WTC11 (cell line): Measurements from ENCODE around the gene AMD1. TPM values are rescaled to one million over a fixed set of nuclear protein-coding genes. Genes with fewer than 3 reads are reported as not detected.

Experiments used
- ATAC-seq: fragments of 200-7000 bp; cut with Tn5 transposase; 2 replicates; pipeline ENCODE4 v1.10.0; 2021; ENCODE audit warnings: mild to moderate bottlenecking, moderate library complexity
- CTCF ChIA-PET: fragments of 300-600 bp; sonication (Branson Sonifier 250); formaldehyde crosslinking; loops from one replicate; lab custom pipeline; 2021; ENCODE audit warnings: antibody characterized with exemption; lab: Charles Lee
- POLR2A ChIA-PET: fragments of 350-600 bp; sonication (Branson Sonifier 250); formaldehyde crosslinking; loops from one replicate; lab custom pipeline; 2021; ENCODE audit warnings: antibody characterized with exemption; lab: Charles Lee
- DNase-seq: peaks from one replicate; pipeline ENCODE4 v3.0.0; 2021; ENCODE audit warnings: low spot score
- H3K27ac Mint-ChIP-seq: 2 replicates; pipeline ENCODE4 v1.8.0; 2021; ENCODE audit warnings: mixed read lengths
- H3K27me3 Mint-ChIP-seq: 2 replicates; pipeline ENCODE4 v1.8.0; 2021; ENCODE audit warnings: low read depth, mild to moderate bottlenecking, moderate library complexity, mixed read lengths
- H3K36me3 Mint-ChIP-seq: 2 replicates; pipeline ENCODE4 v1.8.0; 2021; ENCODE audit warnings: mixed read lengths
- H3K4me1 Mint-ChIP-seq: 2 replicates; pipeline ENCODE4 v1.8.0; 2022; ENCODE audit warnings: mixed read lengths
- H3K4me3 Mint-ChIP-seq: 2 replicates; pipeline ENCODE4 v1.8.0; 2021; ENCODE audit warnings: mild to moderate bottlenecking, moderate library complexity, mixed read lengths
- H3K9me3 Mint-ChIP-seq: 2 replicates; pipeline ENCODE4 v1.8.0; 2021; ENCODE audit warnings: mixed read lengths
- ELF4 ChIP-seq: sonication (generic); formaldehyde crosslinking; IDR thresholded peaks from 2 replicates; pipeline ENCODE4 v1.8.1; 2022; ENCODE audit warnings: low read depth, mild to moderate bottlenecking, moderate library complexity, missing genetic modification reagents
- GTF2I ChIP-seq: fragments of 250-450 bp; sonication (Bioruptor Pico); conservative IDR thresholded peaks from 2 replicates; pipeline ENCODE4 v1.4.0; 2021; ENCODE audit warnings: mild to moderate bottlenecking
- JAZF1 ChIP-seq: fragments of 250-450 bp; sonication (Bioruptor Pico); IDR thresholded peaks from 2 replicates; pipeline ENCODE4 v1.9.0; 2021; ENCODE audit warnings: moderate library complexity, mild to moderate bottlenecking, inconsistent platforms
- JUN ChIP-seq: sonication (generic); formaldehyde crosslinking; IDR thresholded peaks from 2 replicates; pipeline ENCODE4 v1.8.0; 2023; ENCODE audit warnings: mild to moderate bottlenecking, missing genetic modification reagents
- NFYB ChIP-seq: sonication (generic); formaldehyde crosslinking; conservative IDR thresholded peaks from 2 replicates; pipeline ENCODE4 v1.8.0; 2022; ENCODE audit warnings: low read depth, missing genetic modification reagents
- PRRX2 ChIP-seq: fragments of 250-450 bp; sonication (Bioruptor Pico); IDR thresholded peaks from 2 replicates; pipeline ENCODE4 v1.8.0; 2021; ENCODE audit warnings: mild to moderate bottlenecking
- STAT6 ChIP-seq: sonication (generic); formaldehyde crosslinking; conservative IDR thresholded peaks from 2 replicates; pipeline ENCODE4 v1.8.1; 2023; ENCODE audit warnings: mild to moderate bottlenecking, low read depth, missing genetic modification reagents, moderate library complexity
- ZNF219 ChIP-seq: sonication (generic); formaldehyde crosslinking; IDR thresholded peaks from 2 replicates; pipeline ENCODE4 v1.8.0; 2023; ENCODE audit warnings: missing genetic modification reagents, mild to moderate bottlenecking, borderline replicate concordance
- ZNF263 ChIP-seq: sonication (generic); formaldehyde crosslinking; IDR thresholded peaks from 2 replicates; pipeline ENCODE4 v1.8.1; 2022; ENCODE audit warnings: low read depth, mild to moderate bottlenecking, moderate library complexity, missing genetic modification reagents
- ZNF281 ChIP-seq: sonication (generic); formaldehyde crosslinking; IDR thresholded peaks from 2 replicates; pipeline ENCODE4 v1.8.0; 2023; ENCODE audit warnings: mild to moderate bottlenecking, missing genetic modification reagents
- ZNF317 ChIP-seq: sonication (generic); formaldehyde crosslinking; IDR thresholded peaks from 2 replicates; pipeline ENCODE4 v1.8.1; 2023; ENCODE audit warnings: low read depth, mild to moderate bottlenecking, moderate library complexity, missing genetic modification reagents, borderline replicate concordance
- ZNF396 ChIP-seq: fragments of 250-450 bp; sonication (Bioruptor Pico); IDR thresholded peaks from 2 replicates; pipeline ENCODE4 v1.8.0; 2021; ENCODE audit warnings: mild to moderate bottlenecking, moderate library complexity, borderline replicate concordance
- ZNF416 ChIP-seq: fragments of 250-450 bp; sonication (Bioruptor Pico); IDR thresholded peaks from 2 replicates; pipeline ENCODE4 v1.9.0; 2021; ENCODE audit warnings: mild to moderate bottlenecking, inconsistent platforms
- total RNA-seq: library from RNA; stranded (reverse); gene quantifications from 3 replicates; pipeline ENCODE4 v1.2.3, GENCODE V29; 2021
- TF ChIP-seq, protein P1 (sequence below): fragments of 250-450 bp; sonication (Bioruptor Pico); IDR thresholded peaks from 2 replicates; pipeline ENCODE4 v1.9.0; 2021; ENCODE audit warnings: mild to moderate bottlenecking
- TF ChIP-seq, protein P2 (sequence below): sonication (generic); formaldehyde crosslinking; IDR thresholded peaks from 2 replicates; pipeline ENCODE4 v1.8.1; 2022; ENCODE audit warnings: mild to moderate bottlenecking, missing genetic modification reagents, moderate library complexity, borderline replicate concordance
- TF ChIP-seq, protein P3 (sequence below): fragments of 250-450 bp; sonication (Bioruptor Pico); IDR thresholded peaks from 2 replicates; pipeline ENCODE4 v1.9.0; 2021; ENCODE audit warnings: mild to moderate bottlenecking, borderline replicate concordance
- TF ChIP-seq, protein P4 (sequence below): sonication (generic); formaldehyde crosslinking; IDR thresholded peaks from 2 replicates; pipeline ENCODE4 v1.8.0; 2022; ENCODE audit warnings: mild to moderate bottlenecking, missing genetic modification reagents
- TF ChIP-seq, protein P5 (sequence below): fragments of 250-450 bp; sonication (Bioruptor Pico); conservative IDR thresholded peaks from 2 replicates; pipeline ENCODE4 v1.9.0; 2021; ENCODE audit warnings: mild to moderate bottlenecking
- TF ChIP-seq, protein P6 (sequence below): sonication (generic); formaldehyde crosslinking; IDR thresholded peaks from 2 replicates; pipeline ENCODE4 v1.8.1; 2022; ENCODE audit warnings: low read depth, missing genetic modification reagents, borderline replicate concordance

The AMD1 gene
- total RNA-seq, 1 experiment from 2014 or later = 122 TPM

DNA sequence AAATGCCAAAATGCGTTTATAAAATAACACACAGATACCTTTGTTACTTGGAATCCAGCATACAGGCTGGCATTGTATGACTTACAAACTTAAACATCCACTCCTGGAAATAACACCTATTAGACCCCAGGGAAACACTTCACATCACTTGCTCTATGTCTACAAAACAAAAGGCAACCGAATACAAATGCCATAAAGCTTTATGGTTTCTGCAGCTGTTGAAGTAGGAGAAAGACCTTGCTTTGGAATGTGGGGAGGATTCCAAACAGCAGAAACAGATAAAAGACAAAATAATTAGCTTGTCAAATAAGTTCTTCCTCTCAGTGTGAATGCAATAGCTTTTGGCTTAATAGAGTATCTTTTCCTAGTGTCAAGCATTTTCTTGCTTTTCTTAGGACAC lies 9.8 kb upstream of the AMD1 start:
- POLR2A ChIA-PET = interaction anchor here (2.9 kb wide), 1 partner anchor 10 kb away, joined by 26 read pairs; the partner anchor contains the start of gene AMD1
- Mint-ChIP-seq H3K4me1 (peaks cover 11% of the 10 kb centered on the region), H3K9me3 (peaks cover 4% of the 10 kb centered on the region), H3K36me3 (no peaks in the 10 kb centered on the region), H3K4me3 (no peak overlapping the region), H3K27me3 (no peaks in the 10 kb centered on the region; the same call in 1 of the 2 replicates), H3K27ac (no peak overlapping the region)
- DNase-seq = no peak
- CTCF ChIA-PET = no interaction called here
- no peak for TF ChIP-seq ZNF281 (CRISPR knock-in tag)
- TF ChIP-seq, protein P1, sequence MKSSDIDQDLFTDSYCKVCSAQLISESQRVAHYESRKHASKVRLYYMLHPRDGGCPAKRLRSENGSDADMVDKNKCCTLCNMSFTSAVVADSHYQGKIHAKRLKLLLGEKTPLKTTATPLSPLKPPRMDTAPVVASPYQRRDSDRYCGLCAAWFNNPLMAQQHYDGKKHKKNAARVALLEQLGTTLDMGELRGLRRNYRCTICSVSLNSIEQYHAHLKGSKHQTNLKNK (CRISPR knock-in tag) = no peak
- TF ChIP-seq JUN (CRISPR knock-in tag) = no peak
- TF ChIP-seq, protein P2, sequence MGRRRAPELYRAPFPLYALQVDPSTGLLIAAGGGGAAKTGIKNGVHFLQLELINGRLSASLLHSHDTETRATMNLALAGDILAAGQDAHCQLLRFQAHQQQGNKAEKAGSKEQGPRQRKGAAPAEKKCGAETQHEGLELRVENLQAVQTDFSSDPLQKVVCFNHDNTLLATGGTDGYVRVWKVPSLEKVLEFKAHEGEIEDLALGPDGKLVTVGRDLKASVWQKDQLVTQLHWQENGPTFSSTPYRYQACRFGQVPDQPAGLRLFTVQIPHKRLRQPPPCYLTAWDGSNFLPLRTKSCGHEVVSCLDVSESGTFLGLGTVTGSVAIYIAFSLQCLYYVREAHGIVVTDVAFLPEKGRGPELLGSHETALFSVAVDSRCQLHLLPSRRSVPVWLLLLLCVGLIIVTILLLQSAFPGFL (CRISPR knock-in tag) = no peak
- TF ChIP-seq ZNF263 (CRISPR knock-in tag) = no peak
- TF ChIP-seq NFYB (CRISPR knock-in tag) = no peak
- TF ChIP-seq ZNF396 (CRISPR knock-in tag) = no peak
- no peak for TF ChIP-seq JAZF1 (CRISPR knock-in tag)
- TF ChIP-seq, protein P3, sequence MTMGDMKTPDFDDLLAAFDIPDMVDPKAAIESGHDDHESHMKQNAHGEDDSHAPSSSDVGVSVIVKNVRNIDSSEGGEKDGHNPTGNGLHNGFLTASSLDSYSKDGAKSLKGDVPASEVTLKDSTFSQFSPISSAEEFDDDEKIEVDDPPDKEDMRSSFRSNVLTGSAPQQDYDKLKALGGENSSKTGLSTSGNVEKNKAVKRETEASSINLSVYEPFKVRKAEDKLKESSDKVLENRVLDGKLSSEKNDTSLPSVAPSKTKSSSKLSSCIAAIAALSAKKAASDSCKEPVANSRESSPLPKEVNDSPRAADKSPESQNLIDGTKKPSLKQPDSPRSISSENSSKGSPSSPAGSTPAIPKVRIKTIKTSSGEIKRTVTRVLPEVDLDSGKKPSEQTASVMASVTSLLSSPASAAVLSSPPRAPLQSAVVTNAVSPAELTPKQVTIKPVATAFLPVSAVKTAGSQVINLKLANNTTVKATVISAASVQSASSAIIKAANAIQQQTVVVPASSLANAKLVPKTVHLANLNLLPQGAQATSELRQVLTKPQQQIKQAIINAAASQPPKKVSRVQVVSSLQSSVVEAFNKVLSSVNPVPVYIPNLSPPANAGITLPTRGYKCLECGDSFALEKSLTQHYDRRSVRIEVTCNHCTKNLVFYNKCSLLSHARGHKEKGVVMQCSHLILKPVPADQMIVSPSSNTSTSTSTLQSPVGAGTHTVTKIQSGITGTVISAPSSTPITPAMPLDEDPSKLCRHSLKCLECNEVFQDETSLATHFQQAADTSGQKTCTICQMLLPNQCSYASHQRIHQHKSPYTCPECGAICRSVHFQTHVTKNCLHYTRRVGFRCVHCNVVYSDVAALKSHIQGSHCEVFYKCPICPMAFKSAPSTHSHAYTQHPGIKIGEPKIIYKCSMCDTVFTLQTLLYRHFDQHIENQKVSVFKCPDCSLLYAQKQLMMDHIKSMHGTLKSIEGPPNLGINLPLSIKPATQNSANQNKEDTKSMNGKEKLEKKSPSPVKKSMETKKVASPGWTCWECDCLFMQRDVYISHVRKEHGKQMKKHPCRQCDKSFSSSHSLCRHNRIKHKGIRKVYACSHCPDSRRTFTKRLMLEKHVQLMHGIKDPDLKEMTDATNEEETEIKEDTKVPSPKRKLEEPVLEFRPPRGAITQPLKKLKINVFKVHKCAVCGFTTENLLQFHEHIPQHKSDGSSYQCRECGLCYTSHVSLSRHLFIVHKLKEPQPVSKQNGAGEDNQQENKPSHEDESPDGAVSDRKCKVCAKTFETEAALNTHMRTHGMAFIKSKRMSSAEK (CRISPR knock-in tag) = no peak
- TF ChIP-seq PRRX2 = no peak
- TF ChIP-seq, protein P4, sequence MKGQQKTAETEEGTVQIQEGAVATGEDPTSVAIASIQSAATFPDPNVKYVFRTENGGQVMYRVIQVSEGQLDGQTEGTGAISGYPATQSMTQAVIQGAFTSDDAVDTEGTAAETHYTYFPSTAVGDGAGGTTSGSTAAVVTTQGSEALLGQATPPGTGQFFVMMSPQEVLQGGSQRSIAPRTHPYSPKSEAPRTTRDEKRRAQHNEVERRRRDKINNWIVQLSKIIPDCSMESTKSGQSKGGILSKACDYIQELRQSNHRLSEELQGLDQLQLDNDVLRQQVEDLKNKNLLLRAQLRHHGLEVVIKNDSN (CRISPR knock-in tag) = no peak
- TF ChIP-seq, protein P5, sequence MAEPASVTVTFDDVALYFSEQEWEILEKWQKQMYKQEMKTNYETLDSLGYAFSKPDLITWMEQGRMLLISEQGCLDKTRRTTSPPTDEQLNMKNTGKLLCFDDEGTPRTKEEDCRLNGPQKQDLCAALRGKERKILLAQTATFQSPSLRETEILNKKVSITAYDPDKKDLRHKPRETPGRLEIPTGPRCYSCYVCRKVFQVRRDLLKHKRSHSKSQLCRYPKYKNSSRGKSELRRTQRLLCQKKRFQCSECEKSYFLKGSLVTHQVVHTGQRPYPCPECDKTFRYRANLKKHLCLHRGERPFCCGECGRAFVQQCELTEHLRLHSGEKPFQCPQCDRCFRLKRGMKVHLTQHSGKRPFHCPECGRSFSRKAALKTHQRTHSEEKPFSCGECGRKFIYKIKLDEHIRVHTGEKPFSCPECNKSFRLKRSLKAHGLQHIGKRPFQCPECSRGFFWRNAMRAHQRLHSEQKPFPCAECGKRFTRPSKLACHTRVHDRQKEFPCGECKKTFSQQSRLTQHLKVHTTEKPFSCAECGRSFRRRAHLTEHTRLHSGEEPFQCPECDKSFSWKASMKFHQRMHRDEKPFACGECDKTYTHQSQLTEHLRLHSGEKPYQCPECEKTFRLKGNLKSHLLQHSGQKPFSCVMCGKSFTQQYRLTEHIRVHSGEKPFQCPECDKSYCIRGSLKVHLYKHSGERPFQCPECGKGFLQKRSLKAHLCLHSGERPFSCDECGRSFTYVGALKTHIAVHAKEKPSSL = no peak
- TF ChIP-seq GTF2I = no peak
- TF ChIP-seq ZNF219 (CRISPR knock-in tag) = no peak
- TF ChIP-seq ZNF317 (CRISPR knock-in tag) = no peak
- TF ChIP-seq, protein P6, sequence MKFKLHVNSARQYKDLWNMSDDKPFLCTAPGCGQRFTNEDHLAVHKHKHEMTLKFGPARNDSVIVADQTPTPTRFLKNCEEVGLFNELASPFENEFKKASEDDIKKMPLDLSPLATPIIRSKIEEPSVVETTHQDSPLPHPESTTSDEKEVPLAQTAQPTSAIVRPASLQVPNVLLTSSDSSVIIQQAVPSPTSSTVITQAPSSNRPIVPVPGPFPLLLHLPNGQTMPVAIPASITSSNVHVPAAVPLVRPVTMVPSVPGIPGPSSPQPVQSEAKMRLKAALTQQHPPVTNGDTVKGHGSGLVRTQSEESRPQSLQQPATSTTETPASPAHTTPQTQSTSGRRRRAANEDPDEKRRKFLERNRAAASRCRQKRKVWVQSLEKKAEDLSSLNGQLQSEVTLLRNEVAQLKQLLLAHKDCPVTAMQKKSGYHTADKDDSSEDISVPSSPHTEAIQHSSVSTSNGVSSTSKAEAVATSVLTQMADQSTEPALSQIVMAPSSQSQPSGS (CRISPR knock-in tag) = no peak
- no peak for TF ChIP-seq ZNF416 (CRISPR knock-in tag)
- TF ChIP-seq STAT6 (CRISPR knock-in tag) = no peak
- TF ChIP-seq ELF4 (CRISPR knock-in tag) = no peak
- TF ChIP-seq, all 79 proteins: peak for 0
- no peak for ATAC-seq
